LNCAP (cell line): ENCODE results near the gene JAKMIP3.

ENCODE experiments used
- CTCF ChIP-seq: fragments of 450-650 bp; IDR thresholded peaks from 2 replicates; pipeline ENCODE4 v1.5.1; 2017; ENCODE audit warnings: mild to moderate bottlenecking

The JAKMIP3 gene

GRCh38 chr10:132065491-132066105 is at the start of gene JAKMIP3:
Gene JAKMIP3, plus strand, starts transcription at chr10:132065946. Its CDS starts 38,863 bp downstream, at chr10:132104809.
- no peak for TF ChIP-seq CTCF

GRCh38 chr10:132016514-132016913 is 49.2 kb upstream of the JAKMIP3 start:
- no peak for TF ChIP-seq CTCF

GRCh38 chr10:132018446-132018845 is 47.3 kb upstream of the JAKMIP3 start:
- no peak for TF ChIP-seq CTCF

- no peak for TF ChIP-seq CTCF
These were observed 46.4 kb upstream of the JAKMIP3 start for GRCh38 chr10:132019366-132019765.

GRCh38 chr10:132020456-132020855 is 45.3 kb upstream of the JAKMIP3 start:
- no peak for TF ChIP-seq CTCF

GRCh38 chr10:132021046-132021445 is 44.7 kb upstream of the JAKMIP3 start:
- TF ChIP-seq CTCF = no peak

- no peak for TF ChIP-seq CTCF
These were observed 44.1 kb upstream of the JAKMIP3 start for GRCh38 chr10:132021504-132022143.
